OCI-LY7 (cell line): Measurements from ENCODE around the gene PHF1.

Experiments used
- CTCF ChIP-seq: fragments of 200-600 bp; sonication (generic); conservative IDR thresholded peaks from 2 replicates; pipeline ENCODE4 v1.5.1; 2014; ENCODE audit warnings: mild to moderate bottlenecking, antibody characterized with exemption, low read length, moderate library complexity, mixed read lengths
- EZH2phosphoT487 ChIP-seq: fragments of 200-600 bp; sonication (generic); IDR thresholded peaks from 2 replicates; pipeline ENCODE4 v1.6.1; 2018; ENCODE audit warnings: low read depth, borderline replicate concordance, mild to moderate bottlenecking, mixed run types, antibody characterized with exemption, low read length, moderate library complexity, mixed read lengths

GRCh38 chr6:33375143-33375671, 35.6 kb upstream of the PHF1 start:
- TF ChIP-seq CTCF (no peak), EZH2phosphoT487 (no peak)
